Ectodermal cell (in vitro differentiated cells): ENCODE results near the gene CHMP2B.
"Not testable (repeated sequence)": the region's sequence is repeated elsewhere in the genome, so short reads cannot be mapped to it uniquely, and the experiment has no call there.

ENCODE experiments used
- H3K27ac ChIP-seq: 2 replicates; pipeline ENCODE4 v1.7.0; 2013; ENCODE audit warnings: mild to moderate bottlenecking, low read depth, low read length; ENCODE audit not compliant: insufficient read depth, poor library complexity, severe bottlenecking
- H3K27me3 ChIP-seq: 2 replicates; pipeline ENCODE4 v1.7.0; 2013; ENCODE audit warnings: mild to moderate bottlenecking, low read length; ENCODE audit not compliant: insufficient read depth, control insufficient read depth, poor library complexity, severe bottlenecking
- H3K36me3 ChIP-seq: one replicate; pipeline ENCODE4 v1.7.0; 2013; ENCODE audit warnings: low read length; ENCODE audit not compliant: control insufficient read depth, insufficient read depth
- H3K4me1 ChIP-seq: one replicate; pipeline ENCODE4 v1.7.0; 2013; ENCODE audit warnings: low read length; ENCODE audit not compliant: control insufficient read depth, insufficient read depth
- H3K4me3 ChIP-seq: 2 replicates; pipeline ENCODE4 v1.7.0; 2013; ENCODE audit warnings: low read depth, low read length, control low read depth; ENCODE audit not compliant: insufficient read depth
- H3K9me3 ChIP-seq: 2 replicates; pipeline ENCODE4 v1.7.0; 2013; ENCODE audit warnings: mild to moderate bottlenecking, low read length, moderate library complexity; ENCODE audit not compliant: control insufficient read depth
- WGBS, 2 experiments: methylation state at CpG; one replicate each; pipeline ENCODE4 v1.1.7; 2013; ENCODE audit warnings: missing lambda C conversion rate in 2 of 2; 5-methylcytosine and 5-hydroxymethylcytosine counted together

The CHMP2B gene

GRCh38 chr3:87227835-87228144, 681 bp downstream of the CHMP2B start:
- H3K36me3 ChIP-seq: no peaks in the 10 kb centered on the region
- no peaks in the 10 kb centered on the region for H3K9me3 ChIP-seq
- peaks cover 7% of the 10 kb centered on the region for H3K4me1 ChIP-seq
- 2 to 3% methylated on average over 3 of the region's 3 CpGs for WGBS, 2 experiments
- peaks cover 5% of the 10 kb centered on the region for H3K27me3 ChIP-seq
- no peak overlapping the region for H3K27ac ChIP-seq
- H3K4me3 ChIP-seq: peak overlapping the region; percentile 88

GRCh38 chr3:87228316-87228715, 1.2 kb downstream of the CHMP2B start:
- Histone ChIP-seq H3K4me3 (peak overlapping the region; percentile 88), H3K27ac (no peak overlapping the region), H3K4me1 (peaks cover 7% of the 10 kb centered on the region), H3K9me3 (no peaks in the 10 kb centered on the region), H3K36me3 (no peaks in the 10 kb centered on the region), H3K27me3 (peaks cover 5% of the 10 kb centered on the region)
- WGBS, 2 experiments: 39 to 44% methylated on average over 1 of the region's 1 CpG

GRCh38 chr3:87229113-87229512, 2.0 kb downstream of the CHMP2B start:
- Histone ChIP-seq H3K4me3 (no peak overlapping the region), H3K9me3 (no peaks in the 10 kb centered on the region), H3K27ac (no peak overlapping the region), H3K36me3 (no peaks in the 10 kb centered on the region), H3K27me3 (peaks cover 5% of the 10 kb centered on the region), H3K4me1 (peaks cover 7% of the 10 kb centered on the region)
- WGBS, 2 experiments: no CpG with 5 or more reads among the region's 1 CpG

GRCh38 chr3:87233805-87234204, 6.7 kb downstream of the CHMP2B start:
- H3K4me3 ChIP-seq: no peak overlapping the region
- no peak overlapping the region for H3K27ac ChIP-seq
- H3K36me3 ChIP-seq: peaks cover 6% of the 10 kb centered on the region
- WGBS, 2 experiments: 91 to 92% methylated on average over 1 of the region's 1 CpG
- H3K4me1 ChIP-seq: no peaks in the 10 kb centered on the region
- H3K27me3 ChIP-seq: no peaks in the 10 kb centered on the region
- H3K9me3 ChIP-seq: no peaks in the 10 kb centered on the region

GRCh38 chr3:87236093-87236492, 9.0 kb downstream of the CHMP2B start:
- no peaks in the 10 kb centered on the region for H3K4me1 ChIP-seq
- no peak overlapping the region for H3K4me3 ChIP-seq
- H3K9me3 ChIP-seq: no peaks in the 10 kb centered on the region
- no peak overlapping the region for H3K27ac ChIP-seq
- peaks cover 6% of the 10 kb centered on the region for H3K36me3 ChIP-seq
- no peaks in the 10 kb centered on the region for H3K27me3 ChIP-seq
- 100% methylated on average over 1 of the region's 1 CpG; no CpG with 5 or more reads in 1 of the 2 experiments for WGBS, 2 experiments

GRCh38 chr3:87246662-87247429, 19.7 kb downstream of the CHMP2B start:
- 91 to 100% methylated on average over 2 to 3 of the region's 3 CpGs for WGBS, 2 experiments
- Histone ChIP-seq H3K9me3 (no peaks in the 10 kb centered on the region), H3K4me1 (no peaks in the 10 kb centered on the region), H3K4me3 (no peak overlapping the region), H3K36me3 (peaks cover 3% of the 10 kb centered on the region), H3K27ac (no peak overlapping the region), H3K27me3 (no peaks in the 10 kb centered on the region)

GRCh38 chr3:87247430-87247773, 20.3 kb downstream of the CHMP2B start:
- no peaks in the 10 kb centered on the region for H3K9me3 ChIP-seq
- H3K4me3 ChIP-seq: no peak overlapping the region
- no peak overlapping the region for H3K27ac ChIP-seq
- no peaks in the 10 kb centered on the region for H3K27me3 ChIP-seq
- H3K36me3 ChIP-seq: peaks cover 3% of the 10 kb centered on the region
- H3K4me1 ChIP-seq: no peaks in the 10 kb centered on the region
- WGBS, 2 experiments: 75 to 80% methylated on average over 1 of the region's 1 CpG

- H3K9me3 ChIP-seq, H3K27ac ChIP-seq, H3K4me3 ChIP-seq, H3K36me3 ChIP-seq, H3K4me1 ChIP-seq, H3K27me3 ChIP-seq: not testable (repeated sequence)
- WGBS, 2 experiments: 90 to 95% methylated on average over 6 of the region's 6 CpGs
These were observed 21.1 kb downstream of the CHMP2B start for GRCh38 chr3:87248231-87248630.

- H3K36me3 ChIP-seq: peaks cover 11% of the 10 kb centered on the region
- no peaks in the 10 kb centered on the region for H3K27me3 ChIP-seq
- no peaks in the 10 kb centered on the region for H3K4me1 ChIP-seq
- no peak overlapping the region for H3K4me3 ChIP-seq
- H3K27ac ChIP-seq: no peak overlapping the region
- H3K9me3 ChIP-seq: no peaks in the 10 kb centered on the region
- WGBS, 2 experiments: 100% methylated on average over 1 of the region's 1 CpG
These were observed 21.7 kb downstream of the CHMP2B start for GRCh38 chr3:87248831-87249230.

- WGBS, 2 experiments: 100% methylated on average over 1 of the region's 1 CpG; no CpG with 5 or more reads in 1 of the 2 experiments
- Histone ChIP-seq H3K36me3 (peaks cover 11% of the 10 kb centered on the region), H3K4me3 (no peak overlapping the region), H3K9me3 (no peaks in the 10 kb centered on the region), H3K4me1 (no peaks in the 10 kb centered on the region), H3K27ac (no peak overlapping the region), H3K27me3 (no peaks in the 10 kb centered on the region)
These were observed 22.9 kb downstream of the CHMP2B start for GRCh38 chr3:87250009-87250408.

GRCh38 chr3:87260270-87260669, 33.2 kb downstream of the CHMP2B start:
- Histone ChIP-seq H3K9me3 (no peaks in the 10 kb centered on the region), H3K27ac (no peak overlapping the region), H3K27me3 (no peaks in the 10 kb centered on the region), H3K4me3 (no peak overlapping the region), H3K36me3 (no peaks in the 10 kb centered on the region), H3K4me1 (no peaks in the 10 kb centered on the region)
- WGBS, 2 experiments: 40 to 62% methylated on average over 3 to 4 of the region's 4 CpGs
